Activated B cell treated with CpG ODN at 0.5 μM for 24 hours (primary cell): ENCODE results near the gene DEPDC7. TPM values are rescaled to one million over a fixed set of nuclear protein-coding genes. Genes with fewer than 3 reads are reported as not detected.

ENCODE experiments used
- ATAC-seq: fragments of 200-7000 bp; cut with Tn5 transposase; one replicate; pipeline ENCODE4 v1.10.0; 2021; ENCODE audit warnings: low read depth, mild to moderate bottlenecking, moderate library complexity
- CTCF ChIA-PET: fragments of 350-600 bp; sonication (Branson Sonifier 250); formaldehyde crosslinking; loops from one replicate; lab custom pipeline; 2021; ENCODE audit warnings: antibody characterized with exemption; lab: Charles Lee
- POLR2A ChIA-PET: fragments of 350-600 bp; sonication (Branson Sonifier 250); formaldehyde crosslinking; loops from one replicate; lab custom pipeline; 2021; ENCODE audit warnings: antibody characterized with exemption; lab: Charles Lee
- DNase-seq: peaks from one replicate; pipeline ENCODE4 v3.0.0; 2022
- H3K27ac Mint-ChIP-seq: one replicate; pipeline ENCODE4 v1.8.0; 2020; ENCODE audit warnings: mixed read lengths
- H3K27me3 Mint-ChIP-seq: one replicate; pipeline ENCODE4 v1.8.0; 2021; ENCODE audit warnings: mixed read lengths
- H3K36me3 Mint-ChIP-seq: one replicate; pipeline ENCODE4 v1.8.0; 2021; ENCODE audit warnings: low read depth, mixed read lengths
- H3K4me1 Mint-ChIP-seq: one replicate; pipeline ENCODE4 v1.8.0; 2021; ENCODE audit warnings: mixed read lengths
- H3K4me3 Mint-ChIP-seq: one replicate; pipeline ENCODE4 v1.8.0; 2020; ENCODE audit warnings: mild to moderate bottlenecking, mixed read lengths
- H3K9me3 Mint-ChIP-seq: one replicate; pipeline ENCODE4 v1.8.0; 2020; ENCODE audit warnings: mixed read lengths
- intact Hi-C: fragments of 100-400 bp; cut with micrococcal nuclease; formaldehyde crosslinking; loops from one replicate; pipeline ENCODE4 v1.15.1; 2024
- total RNA-seq: library from RNA; stranded (reverse); gene quantifications from 2 replicates; pipeline ENCODE4 v1.2.3, GENCODE V29; 2022
- TF ChIP-seq, protein P1 (sequence below): fragments of 200-600 bp; IDR thresholded peaks from one replicate; pipeline ENCODE4 v1.8.0; 2022; ENCODE audit warnings: antibody characterized with exemption, mild to moderate bottlenecking

Gene DEPDC7
- total RNA-seq, 1 donor from 2014 or later: not detected

DNA sequence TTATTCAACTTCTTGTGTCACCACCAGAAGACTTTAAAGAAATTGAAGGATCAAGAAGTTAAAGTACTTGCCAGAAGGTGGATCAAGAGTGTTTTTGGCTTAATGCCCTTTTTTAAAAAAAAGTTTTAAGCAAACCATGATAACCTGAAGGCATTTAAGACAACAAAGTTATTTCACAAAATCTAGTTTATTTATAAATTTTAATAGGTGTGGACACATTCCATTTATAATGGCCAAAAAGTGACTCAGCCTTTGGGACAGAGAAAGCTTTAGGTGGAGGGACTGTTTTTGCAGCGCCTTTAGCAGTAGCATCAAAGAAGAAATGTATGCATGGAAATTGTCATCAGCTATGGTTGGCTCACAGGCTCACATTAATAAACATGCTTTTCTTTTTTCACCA lies 41.6 kb downstream of the DEPDC7 start:
- H3K4me3 Mint-ChIP-seq: no peak overlapping the region
- ChIA-PET POLR2A (no interaction called here), CTCF (no interaction called here)
- H3K27me3 Mint-ChIP-seq: no peaks in the 10 kb centered on the region
- H3K9me3 Mint-ChIP-seq: no peaks in the 10 kb centered on the region
- no peak overlapping the region for H3K27ac Mint-ChIP-seq
- intact Hi-C loops: no loop called here
- peaks cover 4% of the 10 kb centered on the region for H3K4me1 Mint-ChIP-seq
- DNase-seq (no peak), ATAC-seq (no peak)
- H3K36me3 Mint-ChIP-seq: peaks cover 58% of the 10 kb centered on the region
- TF ChIP-seq, protein P1, sequence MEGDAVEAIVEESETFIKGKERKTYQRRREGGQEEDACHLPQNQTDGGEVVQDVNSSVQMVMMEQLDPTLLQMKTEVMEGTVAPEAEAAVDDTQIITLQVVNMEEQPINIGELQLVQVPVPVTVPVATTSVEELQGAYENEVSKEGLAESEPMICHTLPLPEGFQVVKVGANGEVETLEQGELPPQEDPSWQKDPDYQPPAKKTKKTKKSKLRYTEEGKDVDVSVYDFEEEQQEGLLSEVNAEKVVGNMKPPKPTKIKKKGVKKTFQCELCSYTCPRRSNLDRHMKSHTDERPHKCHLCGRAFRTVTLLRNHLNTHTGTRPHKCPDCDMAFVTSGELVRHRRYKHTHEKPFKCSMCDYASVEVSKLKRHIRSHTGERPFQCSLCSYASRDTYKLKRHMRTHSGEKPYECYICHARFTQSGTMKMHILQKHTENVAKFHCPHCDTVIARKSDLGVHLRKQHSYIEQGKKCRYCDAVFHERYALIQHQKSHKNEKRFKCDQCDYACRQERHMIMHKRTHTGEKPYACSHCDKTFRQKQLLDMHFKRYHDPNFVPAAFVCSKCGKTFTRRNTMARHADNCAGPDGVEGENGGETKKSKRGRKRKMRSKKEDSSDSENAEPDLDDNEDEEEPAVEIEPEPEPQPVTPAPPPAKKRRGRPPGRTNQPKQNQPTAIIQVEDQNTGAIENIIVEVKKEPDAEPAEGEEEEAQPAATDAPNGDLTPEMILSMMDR: no peak

DNA sequence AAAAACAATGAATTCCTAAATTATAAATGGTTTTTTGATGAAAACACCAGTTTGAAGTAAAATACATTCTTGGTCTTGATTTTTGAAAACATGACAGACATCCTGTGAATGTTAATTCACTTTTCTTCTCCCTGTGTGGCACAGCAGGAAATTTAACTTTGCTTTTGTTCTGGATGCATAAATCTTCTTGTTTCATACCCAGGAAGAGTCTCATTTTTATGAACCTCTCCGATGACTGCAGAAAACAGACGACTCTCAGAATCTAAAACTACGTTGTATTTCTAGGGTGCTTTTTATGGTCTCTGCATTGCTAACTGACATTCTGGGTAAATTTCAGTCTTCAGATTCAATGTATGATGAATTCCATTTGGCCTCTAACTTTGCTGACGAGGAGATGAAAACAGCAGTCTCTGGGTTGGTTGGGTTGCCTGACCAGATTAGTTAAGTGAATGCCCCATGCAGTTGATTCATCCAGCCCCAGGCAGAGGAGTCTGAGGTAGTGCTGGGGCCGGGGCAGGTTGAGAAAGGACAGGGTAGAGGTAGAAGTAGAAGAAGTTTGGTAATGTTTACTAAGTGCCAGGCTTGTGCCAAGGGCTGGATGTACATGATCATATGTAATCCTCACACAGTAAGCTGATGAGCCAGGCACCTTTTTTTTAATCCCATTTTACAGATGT lies 43.8 kb downstream of the DEPDC7 start:
- CTCF ChIA-PET: no interaction called here
- H3K27me3 Mint-ChIP-seq: no peaks in the 10 kb centered on the region
- POLR2A ChIA-PET: no interaction called here
- H3K4me3 Mint-ChIP-seq: no peak overlapping the region
- TF ChIP-seq, protein P1: no peak
- peaks cover 15% of the 10 kb centered on the region for H3K4me1 Mint-ChIP-seq
- no peak for DNase-seq
- intact Hi-C loops: no loop called here
- H3K36me3 Mint-ChIP-seq: peaks cover 66% of the 10 kb centered on the region
- no peaks in the 10 kb centered on the region for H3K9me3 Mint-ChIP-seq
- no peak for ATAC-seq
- H3K27ac Mint-ChIP-seq: no peak overlapping the region

DNA sequence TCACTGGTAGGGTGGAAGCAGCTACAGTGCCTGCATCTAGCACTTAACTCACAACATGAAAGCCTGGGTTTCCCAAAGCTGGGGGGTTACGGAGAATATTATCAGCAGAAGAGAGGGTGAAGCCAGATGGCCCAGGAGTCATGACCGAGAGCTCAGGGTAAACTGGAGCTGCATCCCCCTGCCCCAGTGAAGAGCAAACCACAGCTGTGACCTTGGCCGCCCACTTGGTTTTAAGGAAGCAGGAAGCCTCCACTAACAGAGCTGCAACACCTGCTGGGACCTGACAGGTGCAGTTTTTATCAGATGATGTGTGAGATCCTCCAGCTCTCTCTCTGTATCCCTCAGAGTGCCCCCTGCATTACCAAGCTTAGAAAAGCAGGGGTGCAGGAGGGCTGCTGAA lies 44.6 kb downstream of the DEPDC7 start:
- no peaks in the 10 kb centered on the region for H3K27me3 Mint-ChIP-seq
- CTCF ChIA-PET: no interaction called here
- ATAC-seq (no peak), DNase-seq (no peak)
- H3K36me3 Mint-ChIP-seq: peaks cover 63% of the 10 kb centered on the region
- H3K4me3 Mint-ChIP-seq: no peak overlapping the region
- TF ChIP-seq, protein P1: no peak
- H3K27ac Mint-ChIP-seq: no peak overlapping the region
- peaks cover 23% of the 10 kb centered on the region for H3K4me1 Mint-ChIP-seq
- POLR2A ChIA-PET: no interaction called here
- intact Hi-C loops: no loop called here
- H3K9me3 Mint-ChIP-seq: no peaks in the 10 kb centered on the region

DNA sequence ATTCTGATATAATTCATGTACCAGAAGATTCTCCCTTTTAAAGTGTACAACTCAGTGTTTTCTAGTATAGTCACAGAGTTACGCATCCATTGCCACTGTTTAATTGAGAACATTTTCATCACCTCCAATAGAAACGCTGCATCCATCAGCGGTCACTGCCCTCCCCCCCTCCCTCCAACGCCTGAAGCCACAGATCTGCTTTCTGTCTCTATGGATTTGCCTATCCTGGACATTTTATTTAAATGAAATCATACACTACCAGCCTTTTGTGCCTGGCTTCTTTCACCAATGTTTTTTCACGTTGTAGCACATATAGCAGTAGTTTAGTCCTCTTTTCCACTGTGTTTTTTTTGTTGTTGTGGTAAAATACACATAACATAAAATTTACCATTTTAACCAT lies 46.5 kb downstream of the DEPDC7 start:
- H3K27ac Mint-ChIP-seq: no peak overlapping the region

DNA sequence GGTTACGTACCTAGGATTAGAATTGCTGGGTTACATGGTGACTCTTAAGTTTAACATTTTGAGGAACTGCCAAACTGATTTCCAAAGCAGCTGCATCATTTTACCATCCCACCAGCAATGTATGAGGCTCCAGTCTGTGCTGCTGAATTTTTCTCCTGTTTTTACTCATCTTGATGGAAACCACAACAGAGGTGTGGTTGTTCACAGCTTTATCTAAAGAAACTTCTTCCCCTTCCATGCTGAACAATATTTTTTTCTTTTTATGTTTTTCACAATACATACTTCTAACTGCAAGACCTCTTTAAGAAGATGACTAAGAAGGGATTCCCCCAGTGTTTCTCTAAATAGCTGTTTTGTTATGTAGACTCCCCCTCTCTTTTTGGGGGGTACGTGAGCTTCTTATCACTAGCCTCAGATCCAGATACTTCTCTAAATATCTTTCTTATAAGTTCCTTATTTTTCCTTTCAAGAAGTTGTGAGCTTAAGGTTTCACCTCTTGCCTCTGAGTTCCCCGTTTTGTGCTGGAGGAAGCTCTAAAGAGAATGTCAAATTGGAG lies 47.7 kb downstream of the DEPDC7 start:
- Mint-ChIP-seq H3K36me3 (peaks cover 66% of the 10 kb centered on the region), H3K27ac (peak overlapping the region; percentile 65), H3K4me1 (peaks cover 27% of the 10 kb centered on the region), H3K9me3 (no peaks in the 10 kb centered on the region), H3K4me3 (no peak overlapping the region), H3K27me3 (no peaks in the 10 kb centered on the region)
- POLR2A ChIA-PET: no interaction called here
- no peak for DNase-seq
- intact Hi-C loops: no loop called here
- TF ChIP-seq, protein P1: no peak
- CTCF ChIA-PET: interaction anchor here (0.9 to 4.9 kb wide), 7 partner anchors 15 to 285 kb away, joined by 3 to 40 read pairs (median 5); no protein-coding TSS in a partner anchor
- no peak for ATAC-seq

More for the DNA sequence above, 46.5 kb downstream of the DEPDC7 start:
- intact Hi-C loops: no loop called here
- ChIA-PET CTCF (no interaction called here), POLR2A (interaction anchor here (0.7 kb wide), 1 partner anchor 9 kb away, joined by 4 read pairs; no protein-coding TSS in a partner anchor)
- TF ChIP-seq, protein P1: no peak
- no peaks in the 10 kb centered on the region for H3K27me3 Mint-ChIP-seq
- no peak overlapping the region for H3K4me3 Mint-ChIP-seq
- DNase-seq (no peak), ATAC-seq (no peak)
- no peaks in the 10 kb centered on the region for H3K9me3 Mint-ChIP-seq
- H3K4me1 Mint-ChIP-seq: peaks cover 27% of the 10 kb centered on the region
- H3K36me3 Mint-ChIP-seq: peaks cover 66% of the 10 kb centered on the region
